ENCODE data around the gene FAM184A.

Gene FAM184A

DNA sequence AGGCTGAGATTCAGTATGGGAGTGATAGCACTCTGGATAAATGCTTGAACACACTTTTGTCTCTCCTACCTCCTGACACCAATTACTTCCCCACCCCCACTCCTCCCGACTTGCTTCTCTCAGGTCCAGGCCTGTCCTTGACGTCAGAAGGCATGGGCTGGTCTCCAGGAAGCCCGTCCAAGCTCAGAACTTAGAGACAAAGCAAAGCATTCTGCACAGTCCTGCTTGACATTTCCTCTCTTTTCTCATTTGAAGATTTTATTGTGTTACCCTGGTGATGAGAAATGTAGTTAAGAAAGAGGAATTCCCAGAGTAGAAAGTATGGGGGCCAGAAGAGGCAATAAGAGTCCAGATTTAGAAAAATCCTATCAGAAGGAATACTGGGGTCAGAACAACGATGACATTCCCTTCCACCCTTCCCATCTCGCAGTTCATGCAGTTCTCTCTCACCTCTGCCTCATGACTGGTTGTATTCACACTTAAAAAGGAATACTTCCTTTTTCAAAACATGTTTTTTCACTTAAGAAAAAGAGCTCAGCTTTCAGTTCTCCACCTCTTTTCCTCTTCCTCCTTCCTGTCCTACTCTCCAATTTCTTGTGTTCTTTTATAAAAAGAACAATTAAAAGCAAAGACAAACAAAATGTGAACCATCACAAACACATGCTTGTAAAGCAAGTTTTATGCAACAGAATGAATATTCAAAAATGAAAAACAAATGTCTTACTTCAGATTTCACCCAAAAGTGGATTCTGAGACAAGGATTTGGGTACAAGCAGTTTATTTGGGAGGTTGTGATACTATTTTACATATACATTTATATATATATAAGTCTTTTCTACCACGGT is 18.5 kb upstream of the FAM184A start:
- no peak for DNase-seq

DNA sequence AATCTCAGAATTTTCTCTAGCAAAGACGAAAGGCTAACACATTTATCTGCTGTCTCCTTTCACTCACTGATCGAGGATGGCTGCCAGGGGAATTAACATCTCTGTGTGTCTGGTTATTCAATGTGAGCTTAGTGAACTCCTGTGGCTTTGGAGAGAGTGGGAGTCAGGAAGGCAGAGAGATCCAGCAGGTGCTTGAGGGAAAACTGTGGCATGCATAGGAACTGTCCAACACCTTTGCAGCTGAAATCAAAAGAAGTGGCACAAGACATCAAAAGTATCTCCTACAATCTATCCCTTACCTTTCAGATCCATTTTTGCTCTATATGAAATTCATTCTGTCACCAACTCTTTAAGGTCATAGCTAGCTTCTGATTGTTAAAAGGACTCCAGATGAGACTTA is 11.8 kb upstream of the FAM184A start:
- DNase-seq: no peak

DNA sequence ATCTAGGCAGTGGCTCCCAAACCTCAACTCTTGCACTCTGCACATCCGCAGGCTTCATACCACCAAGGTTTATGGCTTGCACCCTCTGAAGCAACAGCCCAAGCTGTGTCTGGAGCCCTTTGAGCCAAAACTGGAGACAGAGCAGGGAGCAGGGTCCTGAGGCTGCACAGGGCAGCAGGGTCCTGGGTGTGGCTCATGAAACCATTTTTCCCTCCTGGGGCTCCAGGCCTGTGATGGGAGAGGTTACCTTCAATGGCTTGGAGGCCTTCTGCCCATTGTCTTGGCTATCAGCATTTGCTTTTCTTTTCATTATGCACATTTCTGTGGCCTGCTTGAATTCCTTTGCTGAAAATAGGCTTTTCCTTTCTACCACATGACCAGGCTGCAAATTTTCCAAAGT is 6.3 kb upstream of the FAM184A start:
- no peak for DNase-seq

DNA sequence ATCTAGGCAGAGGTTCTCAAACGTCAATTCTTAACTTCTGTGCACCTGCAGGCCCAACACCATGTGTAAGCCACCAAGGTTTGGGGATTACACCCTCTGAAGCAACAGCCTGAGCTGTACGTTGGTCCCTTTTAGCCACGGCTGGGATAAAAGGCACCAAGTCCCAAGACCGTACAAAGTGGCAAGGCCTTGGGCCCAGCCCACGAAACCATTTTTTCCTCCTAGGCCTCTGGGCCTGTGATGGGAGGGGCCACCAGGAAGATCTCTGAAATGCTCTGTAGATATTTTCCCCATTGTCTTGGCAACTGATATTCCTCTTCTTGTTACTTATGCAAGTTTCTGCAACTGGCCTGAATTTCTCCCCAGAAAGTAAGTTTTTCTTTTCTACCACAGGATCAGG is 4.5 kb upstream of the FAM184A start:
- no peak for DNase-seq

DNA sequence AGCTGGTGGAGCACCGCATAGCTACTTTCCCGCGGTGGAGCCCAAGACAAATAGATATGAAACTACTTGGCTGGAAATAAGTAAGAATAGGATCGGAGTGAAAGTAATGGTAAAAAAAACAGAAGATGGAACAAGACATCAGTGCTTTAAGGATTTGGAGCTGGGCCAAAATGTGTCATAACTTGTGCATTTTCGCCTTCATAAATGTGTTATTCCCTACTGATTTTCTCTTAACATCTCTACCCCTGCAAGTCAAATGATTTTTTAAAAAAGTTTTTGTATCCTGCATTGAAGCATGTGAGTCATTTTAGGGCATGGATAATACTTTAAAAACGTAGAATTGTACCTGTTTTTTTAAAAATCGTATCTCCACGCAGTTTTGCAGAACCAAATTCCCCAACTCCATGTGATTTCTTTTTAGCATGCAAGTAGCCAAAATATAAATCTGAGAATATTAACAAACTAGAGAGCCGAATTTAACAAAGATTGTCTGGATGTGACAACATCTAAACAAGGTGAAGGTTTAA is 882 bp upstream of the FAM184A start:
- DNase-seq: peak; percentile 61

DNA sequence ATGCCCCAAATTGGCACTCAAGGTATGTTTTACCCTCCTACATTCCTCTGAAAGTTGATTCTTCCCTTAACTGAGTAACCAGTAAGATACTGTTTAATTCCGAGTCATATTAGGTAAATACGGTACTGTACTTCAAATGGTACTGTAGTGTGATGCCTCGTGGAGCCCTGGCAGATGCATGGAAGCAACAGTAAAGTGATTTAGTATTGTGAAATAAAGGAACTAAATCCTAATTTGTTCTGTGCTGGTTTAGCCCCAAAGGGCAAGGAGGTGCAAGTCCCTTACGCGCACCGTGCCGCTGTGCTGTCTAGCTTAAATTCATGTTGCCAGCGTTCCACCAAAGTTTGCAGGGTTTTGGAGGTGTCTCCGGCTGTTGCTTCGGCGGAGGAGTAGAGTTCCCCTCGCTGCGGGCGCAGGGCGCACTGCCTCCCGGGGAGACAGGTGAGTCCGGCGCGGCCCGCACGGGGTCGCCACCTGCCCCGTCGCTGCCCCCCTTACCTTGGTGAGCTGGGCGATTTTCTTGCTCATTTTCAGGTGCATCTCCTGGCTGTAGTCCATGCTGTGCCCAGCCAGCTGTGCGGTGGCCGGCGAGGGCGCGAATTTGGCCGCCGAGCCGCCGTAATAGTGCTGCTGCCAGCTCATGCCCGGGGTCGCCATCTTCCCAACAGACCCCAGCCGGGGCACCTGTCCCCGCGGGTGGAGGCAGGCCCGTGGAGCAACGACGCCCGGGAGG is 655 bp downstream of the FAM184A start:
- no peak for DNase-seq

DNA sequence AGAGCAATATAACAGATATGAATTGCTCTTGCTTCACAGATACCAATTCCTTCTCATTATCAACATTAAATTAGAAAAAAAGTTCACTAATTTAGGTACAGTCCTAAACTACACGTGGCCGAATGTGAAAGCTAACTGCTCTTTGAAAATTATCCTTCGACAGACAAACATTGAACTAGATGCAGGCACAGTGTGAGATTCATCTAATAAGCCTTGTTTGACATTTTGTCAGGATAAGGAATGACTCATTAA is 1.1 kb downstream of the FAM184A start:
- DNase-seq: no peak

DNA sequence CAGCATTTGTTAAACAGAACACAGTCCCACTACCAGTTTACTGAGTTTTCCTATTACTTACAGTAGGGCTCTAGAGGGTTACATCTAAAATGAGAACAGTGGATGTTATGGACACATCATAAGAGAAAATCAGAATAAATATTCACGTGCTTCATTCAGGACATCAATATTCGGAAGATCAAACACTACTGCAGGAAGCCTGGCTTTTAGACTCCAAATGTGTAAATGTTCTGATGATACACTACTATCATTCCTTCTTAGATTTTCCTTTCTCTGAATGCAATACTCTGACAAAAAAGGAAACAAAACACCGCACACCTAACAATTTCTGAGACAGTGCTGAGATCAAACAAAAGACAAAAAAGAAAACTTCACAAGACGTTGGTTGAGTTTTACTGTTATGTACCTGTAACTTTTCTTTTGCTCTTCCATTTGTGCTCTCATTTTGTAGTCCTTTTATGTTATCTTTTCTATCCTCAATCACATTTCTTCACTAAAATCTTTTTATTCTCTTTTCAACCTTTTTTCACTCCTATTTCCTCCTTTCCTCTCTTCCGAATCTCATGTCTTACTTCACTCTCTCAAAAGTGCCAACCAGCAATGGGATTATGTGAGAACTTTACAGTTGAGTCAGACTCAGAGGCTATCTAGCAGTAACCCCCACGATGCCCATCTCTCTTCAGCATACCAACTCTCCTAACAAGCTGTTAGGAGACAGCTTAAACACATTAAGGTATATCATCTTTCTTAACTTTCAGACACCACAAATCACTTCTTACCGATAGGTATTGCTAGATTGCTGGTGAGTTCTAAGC is 1.7 kb downstream of the FAM184A start:
- no peak for DNase-seq

DNA sequence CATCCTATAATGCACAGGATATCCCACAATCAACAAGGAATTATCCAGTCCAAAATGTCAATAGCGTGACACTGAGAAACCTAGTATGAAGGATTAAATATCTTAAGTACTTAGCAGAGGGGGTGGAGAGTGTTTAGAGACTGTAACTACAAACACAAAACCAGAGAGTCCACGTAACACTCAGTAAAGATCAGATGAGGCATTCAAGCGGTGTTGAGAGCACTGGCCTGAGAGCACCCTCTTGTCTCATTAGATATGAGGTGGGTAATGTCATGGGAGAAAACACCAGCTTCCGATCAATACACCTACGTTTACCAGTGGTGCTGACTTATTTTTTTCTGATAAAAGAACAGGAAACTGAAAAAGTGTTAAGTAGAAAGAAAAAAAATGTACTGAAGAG is 2.3 kb downstream of the FAM184A start:
- no peak for DNase-seq

DNA sequence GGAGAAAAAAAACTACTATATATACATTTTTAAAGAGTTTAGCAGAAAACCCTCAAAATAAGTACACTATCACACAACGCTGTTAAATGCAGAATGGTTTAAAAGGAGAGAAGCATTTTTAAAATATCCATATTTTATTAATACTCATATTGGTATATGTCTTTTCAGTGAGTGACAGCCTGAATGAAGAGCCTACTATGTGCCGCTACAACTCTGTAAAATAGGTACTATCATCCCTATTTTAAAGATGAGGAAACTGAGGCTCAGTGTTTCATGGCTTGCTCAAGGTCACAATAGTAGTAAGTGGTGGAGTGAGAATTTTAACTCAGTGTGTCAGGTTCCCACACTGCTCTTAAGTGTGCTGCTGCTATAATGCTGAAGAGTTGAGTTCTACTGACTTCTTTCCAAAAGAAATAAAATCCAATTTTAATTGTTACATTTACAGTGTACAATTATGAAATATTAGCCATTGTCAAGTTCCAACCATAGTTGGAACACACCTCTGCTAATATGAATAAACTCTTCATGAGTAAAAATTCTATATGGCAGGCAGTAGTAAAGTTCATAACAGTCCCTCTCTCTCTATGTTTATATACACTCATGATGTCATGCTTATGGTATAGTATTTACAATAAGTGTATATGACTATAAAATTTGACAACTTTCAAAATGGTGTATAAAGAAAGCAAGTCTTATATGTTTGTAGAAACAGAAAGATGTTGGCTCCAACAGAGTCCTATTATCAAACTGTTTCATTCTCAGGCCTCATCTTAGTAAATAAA is 3.1 kb downstream of the FAM184A start:
- no peak for DNase-seq

DNA sequence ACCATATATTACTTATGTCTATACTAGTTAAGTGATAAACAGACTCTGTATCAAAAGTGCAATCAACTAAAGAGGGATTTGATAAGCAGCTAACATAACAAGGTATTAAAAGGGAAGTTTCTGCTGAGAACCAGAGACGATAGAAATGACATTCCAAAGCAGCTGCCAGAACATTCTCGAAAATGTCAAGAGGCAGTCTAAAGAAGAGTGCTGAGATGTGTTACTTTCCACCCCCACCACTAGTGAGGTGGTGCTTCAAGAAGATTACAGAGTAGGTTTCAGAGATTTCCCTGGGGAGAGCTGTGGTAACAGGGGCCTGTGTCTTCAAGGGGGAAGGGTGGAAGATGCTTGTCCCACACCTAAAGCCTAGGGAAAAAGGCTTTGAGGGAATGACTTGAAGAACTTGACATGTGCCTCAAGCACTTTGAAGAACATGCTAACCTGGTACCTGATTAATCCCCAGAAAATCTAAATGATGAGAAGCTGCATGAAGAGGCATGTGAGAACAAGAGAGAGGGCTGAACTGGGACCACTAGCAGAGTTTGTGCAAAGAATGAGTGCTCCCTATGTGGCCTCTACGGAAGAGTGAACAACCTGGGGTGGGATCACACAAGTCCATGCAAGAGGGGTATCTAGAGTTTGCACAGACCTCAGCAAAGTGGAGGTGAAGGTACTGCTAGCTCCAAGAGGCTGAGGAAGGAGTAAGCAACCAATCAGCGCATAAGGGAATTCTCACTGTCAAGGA is 5.0 kb downstream of the FAM184A start:
- no peak for DNase-seq

DNA sequence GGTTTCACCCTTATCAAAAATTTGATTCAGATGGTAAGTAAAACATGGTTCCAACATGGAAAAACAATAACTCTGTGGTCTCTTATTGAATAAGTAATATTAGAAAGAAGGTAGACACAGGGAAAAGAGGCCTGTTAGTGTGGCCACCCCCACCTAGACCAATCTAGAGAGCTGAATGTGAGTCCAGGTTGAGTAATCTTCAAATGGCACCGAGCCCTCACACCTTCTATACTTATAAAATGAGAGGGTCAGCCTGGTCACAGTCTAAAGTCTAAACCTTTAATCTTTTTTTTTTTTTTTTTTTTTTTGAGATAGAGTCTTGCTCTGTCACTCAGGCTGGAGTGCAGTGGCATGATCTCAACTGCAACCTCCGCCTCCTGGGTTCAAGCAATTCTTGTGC is 6.9 kb downstream of the FAM184A start:
- DNase-seq: no peak

DNA sequence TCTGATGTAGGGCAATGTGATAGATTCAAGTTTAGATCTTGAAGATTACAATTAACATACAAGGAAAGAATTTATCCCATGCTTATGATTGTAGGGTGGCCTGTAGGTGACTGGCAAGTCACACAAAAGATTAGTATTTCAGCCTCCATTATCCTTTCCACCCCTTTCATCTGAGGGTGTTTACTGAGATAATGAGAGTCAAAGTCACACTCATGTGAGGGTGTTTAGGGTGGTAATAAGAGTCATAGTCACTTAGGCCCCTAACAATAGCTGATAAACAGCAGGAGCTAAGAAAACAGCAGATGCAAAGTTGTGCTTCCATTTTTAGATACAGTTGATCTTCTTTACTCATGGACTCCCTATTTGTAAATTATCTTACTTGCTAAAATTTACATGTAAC is 11.4 kb downstream of the FAM184A start:
- DNase-seq: no peak

DNA sequence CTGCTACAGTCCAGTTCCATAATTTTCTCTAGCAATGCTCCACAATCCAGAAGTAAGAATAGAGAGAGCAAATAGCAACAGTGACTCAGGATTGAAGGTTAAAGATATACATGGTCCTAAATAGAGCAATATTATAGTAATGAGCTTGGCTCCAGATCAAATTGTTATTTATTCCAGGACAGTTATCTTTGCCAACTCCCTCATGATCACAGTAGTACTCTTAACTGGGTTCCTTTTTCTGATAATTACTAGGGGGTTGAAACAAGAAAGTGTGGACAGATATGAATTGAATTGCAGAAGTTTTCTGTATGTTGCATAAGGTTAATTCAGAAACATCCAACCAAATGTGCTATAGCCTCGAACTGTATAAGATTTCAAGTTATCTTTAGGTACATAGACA is 11.9 kb downstream of the FAM184A start:
- no peak for DNase-seq

DNA sequence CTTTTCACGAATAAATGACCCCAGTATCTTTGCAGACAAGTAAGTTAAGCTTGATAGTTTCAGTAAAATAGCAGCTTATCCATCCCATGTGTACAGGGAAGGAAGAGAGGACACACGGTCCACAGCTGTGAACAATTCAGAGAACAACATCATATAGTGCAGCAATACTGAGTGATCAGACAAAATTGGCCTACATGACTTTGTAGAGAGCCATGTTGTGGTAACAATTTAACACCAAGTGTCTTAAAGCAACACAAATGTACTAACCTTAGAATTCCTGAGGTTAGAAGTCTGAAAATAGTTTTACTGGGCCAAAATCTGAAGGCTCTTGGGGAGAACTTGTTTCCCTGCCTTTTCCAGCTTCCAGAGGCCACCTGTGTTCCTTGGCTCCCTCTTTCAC is 12.5 kb downstream of the FAM184A start:
- DNase-seq: no peak

DNA sequence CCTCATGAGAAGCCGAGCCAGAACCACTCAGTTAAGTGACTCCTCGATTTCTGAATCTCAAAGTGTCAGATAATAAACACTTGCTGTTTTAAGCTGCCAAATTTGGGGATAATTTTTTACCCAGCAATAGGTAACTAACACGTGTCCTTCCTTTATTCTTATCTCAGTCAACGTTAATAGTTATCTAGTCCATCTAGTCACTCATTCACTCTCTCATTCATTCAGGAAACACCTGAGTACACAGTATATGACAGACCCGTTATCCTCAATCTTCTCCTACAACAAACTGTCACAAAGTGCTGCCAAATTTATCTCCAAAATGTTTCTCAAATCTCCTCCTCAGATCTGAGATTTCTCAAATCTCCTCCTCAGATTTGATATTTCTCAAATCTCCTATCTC is 13.1 kb downstream of the FAM184A start:
- DNase-seq: no peak

DNA sequence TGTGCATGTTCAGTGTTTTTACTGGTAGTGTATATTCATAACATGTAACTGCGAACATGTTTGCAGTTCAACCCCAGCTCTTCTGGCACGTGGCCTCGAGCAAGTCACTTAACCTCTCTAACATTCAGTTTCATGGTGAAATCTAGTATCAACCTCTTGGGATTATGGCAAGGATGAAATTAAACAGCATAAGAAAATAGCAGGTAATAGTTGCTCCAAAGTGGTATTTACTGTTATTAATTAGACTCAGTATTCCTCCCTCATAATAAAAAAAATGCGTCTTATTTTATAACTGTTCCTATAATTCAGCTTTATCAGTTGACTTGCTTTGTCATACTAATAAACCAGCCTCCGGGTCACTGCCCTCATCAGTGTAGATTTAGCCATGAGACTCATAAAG is 15.0 kb downstream of the FAM184A start:
- no peak for DNase-seq

DNA sequence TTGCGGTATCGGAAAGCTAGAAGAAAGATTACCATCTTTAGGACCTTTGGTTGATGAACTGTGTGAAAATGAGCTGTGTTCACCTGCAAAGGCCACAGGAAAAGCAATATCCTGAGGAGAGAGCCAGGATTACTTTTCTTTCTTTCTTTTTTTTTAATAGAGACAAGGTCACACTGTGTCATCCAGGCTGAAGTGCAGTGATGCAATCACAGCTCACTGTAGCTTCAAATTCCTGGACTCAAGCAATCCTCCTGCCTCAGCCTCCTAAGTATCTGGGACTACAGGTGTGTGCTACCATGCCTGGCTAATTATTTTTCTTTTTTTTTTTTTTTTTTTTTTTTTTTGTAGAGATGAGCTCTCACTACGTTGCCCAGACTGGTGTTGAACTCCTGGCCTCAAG is 17.2 kb downstream of the FAM184A start:
- no peak for DNase-seq

DNA sequence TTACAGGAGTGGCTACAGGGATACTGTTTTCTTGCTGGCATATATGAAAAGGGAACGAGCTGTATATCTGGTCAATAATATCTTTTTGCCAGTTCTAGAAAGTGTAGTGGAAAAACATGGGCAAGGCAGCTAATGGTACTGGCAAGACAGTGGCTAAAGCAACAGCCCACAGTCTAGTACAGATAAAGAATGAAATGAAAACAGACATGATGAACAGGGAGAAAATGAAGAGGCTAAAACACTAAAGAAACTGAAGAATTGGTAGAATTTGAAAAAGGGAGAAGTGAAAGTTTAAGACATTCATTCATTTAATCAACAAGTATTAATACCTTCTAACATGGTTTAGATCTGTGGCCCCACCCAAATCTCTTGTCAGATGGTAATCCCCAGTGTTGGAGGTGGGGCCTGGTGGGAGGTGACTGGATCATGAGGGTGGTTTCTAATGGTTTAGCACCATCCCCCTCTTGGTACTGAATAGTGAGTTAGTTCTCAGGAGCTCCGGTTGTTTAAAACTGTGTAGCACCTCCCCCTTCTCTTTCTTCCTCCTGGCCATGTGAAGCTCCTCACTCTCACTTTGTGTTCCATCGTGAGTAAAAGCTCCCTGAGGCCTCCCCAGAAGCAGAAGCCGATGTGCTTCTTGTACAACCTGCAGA is 18.1 kb downstream of the FAM184A start:
- no peak for DNase-seq

DNA sequence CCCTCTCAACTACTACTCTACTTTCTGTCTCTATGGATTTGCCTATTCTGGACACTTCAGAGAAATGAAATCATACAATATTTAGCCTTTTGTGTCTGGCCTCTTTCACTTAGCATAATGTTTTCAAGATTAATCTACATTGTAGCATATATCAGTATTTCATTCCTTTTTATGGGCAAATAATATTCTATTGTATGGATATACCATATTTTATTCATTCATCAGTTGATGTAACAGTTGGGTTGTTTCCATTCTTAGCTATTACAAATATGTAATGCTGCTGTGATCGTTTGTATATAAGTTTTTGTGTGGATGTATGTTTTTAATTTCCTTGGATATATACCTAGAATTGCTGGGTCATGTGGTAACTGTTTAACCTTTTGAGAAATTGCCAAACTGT is 23.4 kb downstream of the FAM184A start:
- DNase-seq: no peak

DNA sequence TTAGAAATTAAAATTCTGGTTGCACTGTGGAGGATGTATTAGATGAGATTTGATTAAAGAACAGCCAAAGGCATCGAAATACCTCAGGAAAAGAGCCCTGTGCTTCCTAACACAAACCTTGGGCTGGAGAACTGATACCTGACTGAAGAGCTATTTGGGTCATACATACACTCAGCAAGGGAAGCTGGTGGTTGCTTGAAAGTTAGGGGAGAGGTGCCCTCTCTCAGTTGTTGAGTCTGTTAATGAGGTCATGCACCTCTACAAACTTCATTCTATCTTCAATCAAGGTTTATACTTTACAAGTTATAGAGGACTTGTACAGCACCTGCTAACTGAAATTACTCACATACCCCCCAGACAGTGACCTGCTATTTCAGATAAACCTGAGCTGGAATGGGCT is 25.5 kb downstream of the FAM184A start:
- DNase-seq: no peak

Data from suppressor macrophage treated with lipopolysaccharide for 4 hours (primary cell).